Left ventricle myocardium inferior (tissue), 1 donor: ENCODE data around the gene ATG4C. TPM values are rescaled to one million over a fixed set of nuclear protein-coding genes. Genes with fewer than 3 reads are reported as not detected.
"Not testable (repeated sequence)": the region's sequence is repeated elsewhere in the genome, so short reads cannot be mapped to it uniquely, and the experiment has no call there.

Experiments
- DNase-seq: peaks from one replicate; pipeline ENCODE4 v3.0.0-alpha.2; 2020
- H3K27ac ChIP-seq: fragments of 200-600 bp; replicated peaks from 2 replicates; pipeline ENCODE4 v1.8.0; 2021
- H3K27me3 ChIP-seq: fragments of 200-600 bp; 2 replicates; pipeline ENCODE4 v1.8.0; 2021; ENCODE audit warnings: low read depth
- H3K36me3 ChIP-seq: fragments of 200-600 bp; 2 replicates; pipeline ENCODE4 v1.8.0; 2021
- H3K4me1 ChIP-seq: fragments of 200-600 bp; 2 replicates; pipeline ENCODE4 v1.8.0; 2021
- H3K4me3 ChIP-seq: fragments of 200-600 bp; 2 replicates; pipeline ENCODE4 v1.8.0; 2021; ENCODE audit warnings: mild to moderate bottlenecking, moderate library complexity
- H3K9me3 ChIP-seq: fragments of 200-600 bp; replicated peaks from 2 replicates; pipeline ENCODE4 v1.8.0; 2021
- CTCF ChIP-seq: fragments of 200-600 bp; IDR thresholded peaks from 2 replicates; pipeline ENCODE4 v1.8.0; 2021; ENCODE audit warnings: antibody characterized with exemption, mild to moderate bottlenecking, borderline replicate concordance
- intact Hi-C: fragments of 100-400 bp; cut with micrococcal nuclease; formaldehyde crosslinking; loops from one replicate; pipeline ENCODE4 v1.11.0; 2022
- total RNA-seq: library from RNA; stranded (reverse); fragmentation: NEBNext Ultra II Directional; extraction: Animal tissue kit (Norgen Biotek cat#: 25700); gene quantifications from one replicate; pipeline ENCODE4 v1.2.1, GENCODE V29; 2021
- donor health status: DM: no; HTN: yes; CAD: no; lungs with severe emphysema.

The ATG4C gene
- total RNA-seq, 1 donor from 2014 or later: 10.9 TPM

- Histone ChIP-seq H3K36me3 (peaks cover 32% of the 10 kb centered on the region), H3K27me3 (no peaks in the 10 kb centered on the region), H3K9me3 (no peaks in the 10 kb centered on the region), H3K4me3 (no peak overlapping the region), H3K4me1 (no peaks in the 10 kb centered on the region), H3K27ac (no peak overlapping the region)
- no peak for TF ChIP-seq CTCF
- intact Hi-C loops: no loop called here
- DNase-seq: no peak
These were observed 26.7 kb downstream of the ATG4C start for GRCh38 chr1:62810420-62811274.

GRCh38 chr1:62823556-62823955 lies 39.6 kb downstream of the ATG4C start:
- intact Hi-C loops: no loop called here
- H3K27ac ChIP-seq: no peak overlapping the region
- H3K9me3 ChIP-seq: no peaks in the 10 kb centered on the region
- H3K27me3 ChIP-seq: no peaks in the 10 kb centered on the region
- H3K4me3 ChIP-seq: no peak overlapping the region
- peaks cover 6% of the 10 kb centered on the region for H3K36me3 ChIP-seq
- no peak for TF ChIP-seq CTCF
- DNase-seq: no peak
- H3K4me1 ChIP-seq: no peaks in the 10 kb centered on the region

- no peaks in the 10 kb centered on the region for H3K27me3 ChIP-seq
- no peaks in the 10 kb centered on the region for H3K9me3 ChIP-seq
- no peak for TF ChIP-seq CTCF
- peaks cover 5% of the 10 kb centered on the region for H3K36me3 ChIP-seq
- H3K4me1 ChIP-seq: no peaks in the 10 kb centered on the region
- intact Hi-C loops: no loop called here
- H3K27ac ChIP-seq: no peak overlapping the region
- H3K4me3 ChIP-seq: no peak overlapping the region
- DNase-seq: no peak
These were observed 43.0 kb downstream of the ATG4C start for GRCh38 chr1:62826901-62827300.

- H3K27ac ChIP-seq, intact Hi-C loops, H3K27me3 ChIP-seq, H3K4me1 ChIP-seq, H3K9me3 ChIP-seq, DNase-seq, H3K36me3 ChIP-seq, H3K4me3 ChIP-seq: not testable (repeated sequence)
These were observed 43.9 kb downstream of the ATG4C start for GRCh38 chr1:62827786-62828185.

GRCh38 chr1:62832276-62832675 lies 48.3 kb downstream of the ATG4C start:
- intact Hi-C loops: no loop called here
- Histone ChIP-seq H3K36me3 (peaks cover 23% of the 10 kb centered on the region), H3K27me3 (no peaks in the 10 kb centered on the region), H3K9me3 (no peaks in the 10 kb centered on the region), H3K4me3 (no peak overlapping the region), H3K27ac (no peak overlapping the region), H3K4me1 (peaks cover under 1% of the 10 kb centered on the region)
- no peak for TF ChIP-seq CTCF
- no peak for DNase-seq

GRCh38 chr1:62833529-62833928 lies 49.6 kb downstream of the ATG4C start:
- H3K36me3 ChIP-seq: peaks cover 23% of the 10 kb centered on the region
- H3K27ac ChIP-seq: no peak overlapping the region
- intact Hi-C loops: no loop called here
- H3K9me3 ChIP-seq: no peaks in the 10 kb centered on the region
- H3K27me3 ChIP-seq: no peaks in the 10 kb centered on the region
- no peak for DNase-seq
- H3K4me3 ChIP-seq: no peak overlapping the region
- no peak for TF ChIP-seq CTCF
- peaks cover 6% of the 10 kb centered on the region for H3K4me1 ChIP-seq
